ENCODE data around the gene CDK12. TPM values are rescaled to one million over a fixed set of nuclear protein-coding genes. Genes with fewer than 3 reads are reported as not detected.

CDK12 gene
- total and polyA plus RNA-seq, 9 of the 15 experiments (the other 6 are each of a cell fraction or from before 2014, with no cell fraction given), result 3.4 to 65.6 (median 36.8) TPM

DNA sequence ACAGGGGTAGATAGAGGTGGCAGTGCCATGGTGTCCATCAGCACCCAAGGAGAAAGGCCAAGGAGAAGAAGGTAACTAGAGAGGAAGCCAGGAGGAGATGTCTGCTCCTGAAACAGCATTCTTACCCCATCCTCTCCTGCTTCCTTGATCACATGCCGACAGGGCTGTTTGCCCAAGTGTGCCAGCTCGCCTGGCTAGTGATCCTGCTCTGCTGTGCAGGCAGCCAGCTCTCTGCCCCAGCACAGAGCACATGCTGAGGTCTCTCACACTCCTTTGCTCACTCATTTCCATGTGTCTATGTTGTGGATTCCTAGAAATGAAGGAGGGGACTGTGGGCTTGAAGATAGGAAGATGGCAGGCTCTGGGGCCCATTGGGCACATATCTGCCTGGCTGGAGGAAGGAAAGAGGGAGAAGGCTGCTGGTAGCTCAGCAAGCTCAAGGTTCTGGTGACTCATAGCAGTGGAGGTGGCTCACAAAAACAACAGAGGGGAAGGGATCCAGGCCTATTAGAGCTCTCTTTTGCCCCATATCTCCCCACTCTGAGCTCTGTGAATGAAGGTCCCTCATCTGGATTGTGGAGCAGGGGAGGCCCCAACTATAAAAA, 92.2 kb downstream of the CDK12 start (continued):
- no peak for TF ChIP-seq TAF9B (IDR thresholded peaks at IDR 0.05; ENCODE audit: partially characterized antibody)
- no peak for TF ChIP-seq EZH2 (IDR thresholded peaks at IDR 0.05; ENCODE audit: borderline replicate concordance, low read depth, low read length)
- TF ChIP-seq NFRKB (IDR thresholded peaks at IDR 0.05; ENCODE audit: low read depth), result no peak
- no peak for TF ChIP-seq BRF2 (IDR thresholded peaks at IDR 0.05; ENCODE audit: borderline replicate concordance, insufficient read depth, insufficient read length)
- TF ChIP-seq ZHX1 (conservative IDR thresholded peaks at IDR 0.05; ENCODE audit: low read length), result no peak
- TF ChIP-seq OTX1 (CRISPR knock-in tag; IDR thresholded peaks at IDR 0.05), result no peak
- TF ChIP-seq JUNB (CRISPR knock-in tag; conservative IDR thresholded peaks at IDR 0.05), result no peak
- TF ChIP-seq TCFL5 (CRISPR knock-in tag; conservative IDR thresholded peaks at IDR 0.05), result no peak
- no peak for TF ChIP-seq ESRRA (IDR thresholded peaks at IDR 0.05; ENCODE audit: borderline replicate concordance, low read depth)
- TF ChIP-seq RBM25 (IDR thresholded peaks at IDR 0.05; ENCODE audit: low read depth, low read length, severe bottlenecking), result no peak

All from K562 (cell line).